GM19395 (cell line): ENCODE results near the gene ABHD14A.
"Not testable (repeated sequence)": the region's sequence is repeated elsewhere in the genome, so short reads cannot be mapped to it uniquely, and the experiment has no call there.

Experiments used
- ATAC-seq: cut with Tn5 transposase; IDR thresholded peaks from one replicate; pipeline ENCODE4 v1.9.1; 2021; ENCODE audit warnings: mild to moderate bottlenecking, moderate library complexity; ENCODE audit not compliant: unreplicated experiment

Gene ABHD14A

DNA sequence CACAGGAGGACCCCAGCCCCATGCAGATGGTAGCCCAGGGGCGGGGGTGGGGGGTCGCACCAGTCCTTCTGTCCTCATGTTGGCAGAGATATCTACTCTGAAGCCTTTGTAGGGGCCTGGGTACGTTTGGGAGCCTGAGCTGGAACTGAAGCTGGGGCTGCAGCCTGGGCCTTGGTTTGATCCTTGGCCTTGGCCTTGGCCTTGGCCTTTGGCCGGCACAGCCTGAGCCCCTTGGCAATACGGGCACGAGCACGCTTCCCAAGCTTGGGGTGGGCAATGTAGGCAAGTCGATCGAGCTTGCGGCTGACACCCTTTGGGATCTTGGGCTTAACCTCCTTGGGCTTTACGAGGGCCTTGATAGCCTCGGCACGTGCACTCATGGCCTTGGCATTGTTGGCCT lies 18.8 kb downstream of the ABHD14A start:
- ATAC-seq, result not testable (repeated sequence)

DNA sequence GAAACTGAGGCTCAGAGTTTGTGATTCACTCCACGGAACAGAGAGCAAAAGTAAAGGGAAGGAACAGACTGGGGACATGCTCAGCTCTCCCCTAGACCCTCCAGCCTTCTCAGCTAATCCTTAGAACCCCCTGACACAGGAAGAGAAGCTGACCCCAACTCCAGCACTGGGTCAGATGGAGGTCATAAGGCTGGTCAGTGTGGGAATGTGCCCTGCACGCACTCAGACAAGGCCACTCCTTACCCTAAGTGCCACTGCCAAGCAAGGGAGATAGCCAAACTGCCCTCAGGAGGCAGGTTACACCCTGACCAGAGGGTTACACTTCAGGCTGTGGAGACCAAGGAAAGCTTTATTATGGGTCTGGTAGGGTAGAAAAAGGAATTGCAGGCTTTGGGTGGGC lies 19.7 kb downstream of the ABHD14A start:
- no peak for ATAC-seq

DNA sequence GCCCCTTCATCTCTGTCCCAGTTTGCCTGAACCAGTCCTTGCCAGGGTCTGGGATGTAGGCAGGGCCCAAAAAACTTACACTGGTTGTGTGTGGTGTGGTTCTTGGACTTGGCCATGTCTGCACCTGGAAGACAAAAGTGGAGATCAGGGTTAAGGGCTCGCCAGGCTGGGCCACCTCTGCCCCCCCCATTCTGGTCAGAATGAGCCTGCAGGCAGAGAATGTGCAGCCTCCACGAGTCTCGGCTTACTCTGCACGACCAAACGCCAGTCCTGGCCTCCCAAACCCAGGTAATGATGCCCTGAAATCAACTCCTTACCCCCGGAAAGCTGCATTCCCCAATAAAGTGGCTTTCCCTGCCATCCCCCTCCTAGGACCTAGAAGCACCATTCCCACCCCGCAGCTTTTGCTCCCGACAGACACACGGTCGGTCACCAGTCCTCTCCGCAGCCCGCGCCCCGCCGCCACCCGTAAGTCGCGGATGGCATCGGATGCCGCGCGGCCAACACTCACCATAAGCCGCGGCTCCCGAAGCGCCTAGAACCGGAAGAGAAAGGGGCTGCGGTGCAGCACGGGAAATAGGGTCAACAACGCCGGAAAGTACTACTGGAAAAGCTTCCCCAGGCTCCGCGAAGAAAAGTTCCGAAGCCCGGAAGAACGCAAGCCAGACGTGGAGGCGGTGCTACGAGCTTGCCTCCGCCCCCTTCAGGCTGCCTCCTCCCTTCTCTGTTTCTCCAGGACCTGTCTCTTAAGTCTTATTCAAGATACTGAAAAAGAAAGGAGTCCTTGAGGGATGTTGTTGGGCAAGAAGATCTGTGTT lies 20.7 kb downstream of the ABHD14A start, which contains the start of gene RPL29:
TSS of gene RPL29 (minus strand) at position 550 of the 818 bp plus-strand sequence. CDS start at position 116, 434 bp downstream.
- peak; percentile 85 for ATAC-seq

DNA sequence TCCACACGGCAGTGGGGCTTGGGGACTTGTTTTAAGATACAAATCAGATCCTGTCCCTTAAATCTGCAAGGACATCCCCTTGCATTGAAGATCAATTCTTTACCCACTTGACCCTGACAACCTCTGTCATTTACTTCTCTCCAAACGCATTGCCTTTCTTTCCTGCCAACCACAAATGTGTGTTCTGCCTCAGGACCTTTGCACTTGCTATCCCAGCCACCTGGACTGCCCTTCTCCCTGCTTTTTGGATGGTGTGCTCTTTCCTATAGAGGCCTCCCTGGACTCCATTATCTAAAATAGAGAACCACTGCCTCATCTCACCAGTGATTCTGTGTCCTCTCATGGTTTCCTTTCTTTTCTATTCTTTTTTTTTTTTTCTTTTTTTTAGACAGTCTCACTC lies 22.3 kb downstream of the ABHD14A start:
- ATAC-seq, result no peak

DNA sequence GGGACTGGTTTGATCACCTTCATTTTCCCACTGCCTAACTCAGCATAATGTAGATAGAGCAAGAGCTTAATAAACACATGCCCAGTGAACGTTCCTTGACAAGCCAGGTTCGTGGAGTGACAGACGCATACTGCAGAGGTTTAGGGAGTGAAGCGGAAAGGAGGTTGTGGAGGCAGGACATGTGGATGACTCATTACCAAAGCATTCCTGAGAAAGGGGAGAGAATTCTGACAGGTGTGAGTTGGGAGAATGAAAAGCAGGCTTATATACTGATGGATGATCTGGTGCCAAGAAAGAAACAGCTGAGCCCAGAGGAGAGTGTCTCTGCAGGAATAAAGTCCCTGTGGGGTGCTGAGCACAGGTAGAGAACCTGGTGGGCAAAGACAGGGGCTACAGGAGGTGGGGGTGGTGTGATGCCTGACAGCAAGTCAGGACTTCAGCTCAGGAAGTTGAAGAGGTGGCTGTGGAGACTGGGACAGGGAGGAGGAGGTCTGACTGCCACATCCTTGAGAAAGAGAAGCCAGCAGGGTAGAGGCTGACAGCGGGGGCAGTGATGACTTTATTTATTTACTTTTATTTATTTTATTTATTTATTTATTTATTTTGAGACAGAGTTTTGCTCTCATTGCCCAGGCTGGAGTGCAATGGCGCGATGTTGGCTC lies 23.2 kb downstream of the ABHD14A start:
- no peak for ATAC-seq

DNA sequence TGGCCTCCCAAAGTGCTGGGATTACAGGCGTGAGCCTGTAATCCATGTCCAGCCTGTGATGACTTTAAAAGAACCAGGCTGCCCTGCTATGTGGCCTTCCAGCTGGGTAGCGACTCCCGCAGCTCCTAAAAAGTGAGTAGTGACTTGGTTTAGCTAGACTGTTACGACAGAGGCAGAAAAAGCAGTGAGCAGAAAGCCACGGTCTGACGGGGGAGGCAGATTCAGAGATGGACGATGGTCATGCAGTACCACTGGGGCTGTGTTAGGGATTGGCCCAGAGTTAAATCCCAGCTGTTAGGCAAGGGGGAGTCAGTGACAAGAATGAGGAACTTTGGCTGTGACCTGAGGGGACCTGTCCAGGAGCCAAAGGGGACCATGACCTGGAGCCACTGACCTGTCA lies 23.9 kb downstream of the ABHD14A start:
- no peak for ATAC-seq

DNA sequence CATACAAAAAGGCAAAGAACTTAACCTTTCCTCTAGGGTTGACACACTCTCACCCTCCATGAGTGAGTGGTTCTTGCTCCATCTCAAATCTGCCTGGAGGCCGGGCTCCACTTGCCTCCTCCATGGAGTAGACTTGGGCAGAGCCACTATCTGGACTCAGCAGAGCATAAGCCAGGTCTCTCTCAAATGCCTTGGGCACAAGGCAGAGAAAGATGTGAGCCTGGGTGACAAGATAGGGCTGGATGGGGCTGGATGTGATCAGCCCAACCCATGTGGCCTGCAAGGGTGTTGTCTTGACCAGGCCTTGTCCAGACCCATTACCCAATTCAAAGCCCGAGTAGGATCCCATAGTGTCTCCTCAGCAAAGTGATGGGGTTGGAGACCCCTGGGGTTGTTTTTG lies 25.0 kb downstream of the ABHD14A start:
- no peak for ATAC-seq

DNA sequence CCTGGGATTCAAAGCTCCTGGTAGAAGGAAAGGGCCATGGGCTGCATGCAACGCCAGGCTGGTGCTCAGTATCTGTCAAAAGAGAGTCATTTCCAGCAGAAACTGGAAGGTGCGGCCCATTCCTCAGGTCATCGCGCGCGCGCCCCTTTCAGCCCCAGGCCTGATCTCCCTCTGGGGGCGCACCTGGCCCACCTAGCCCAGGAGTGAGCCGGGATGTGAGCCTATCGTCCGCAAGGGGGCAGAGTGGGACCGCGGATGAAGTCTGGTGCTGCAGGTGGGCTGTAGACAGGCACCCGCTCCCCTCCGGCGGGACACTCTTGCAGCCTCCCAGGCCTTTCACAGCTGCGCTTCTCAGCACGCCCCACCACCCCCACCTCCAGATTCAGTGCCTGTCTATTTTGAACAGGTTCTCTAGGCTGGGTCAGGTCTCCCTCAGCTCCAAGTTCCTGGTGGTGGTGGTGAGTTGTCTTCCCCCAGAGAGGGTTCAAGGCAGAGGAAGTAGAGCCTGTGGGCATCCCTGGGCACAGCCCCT lies 26.6 kb downstream of the ABHD14A start:
- peak; percentile 79 for ATAC-seq

DNA sequence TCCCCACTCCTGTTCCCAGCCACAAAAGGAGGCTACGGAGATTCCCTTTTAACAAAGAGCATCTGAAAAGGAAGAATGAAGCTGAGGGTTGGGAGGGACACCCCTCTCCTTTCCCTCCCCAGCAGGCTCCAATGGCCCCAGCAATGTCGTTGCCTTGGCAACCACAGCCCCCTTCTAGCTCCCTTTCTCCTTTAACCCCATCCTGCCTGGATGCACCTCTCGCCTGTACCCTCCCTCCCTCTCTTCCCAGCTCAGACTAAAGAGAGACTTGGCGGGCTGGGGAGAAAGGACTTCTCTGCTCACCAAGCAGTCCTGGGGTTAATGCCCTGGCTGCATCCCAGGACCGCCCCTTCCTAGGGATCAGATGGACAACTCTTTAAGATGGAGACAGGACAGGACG lies 27.9 kb downstream of the ABHD14A start:
- no peak for ATAC-seq

DNA sequence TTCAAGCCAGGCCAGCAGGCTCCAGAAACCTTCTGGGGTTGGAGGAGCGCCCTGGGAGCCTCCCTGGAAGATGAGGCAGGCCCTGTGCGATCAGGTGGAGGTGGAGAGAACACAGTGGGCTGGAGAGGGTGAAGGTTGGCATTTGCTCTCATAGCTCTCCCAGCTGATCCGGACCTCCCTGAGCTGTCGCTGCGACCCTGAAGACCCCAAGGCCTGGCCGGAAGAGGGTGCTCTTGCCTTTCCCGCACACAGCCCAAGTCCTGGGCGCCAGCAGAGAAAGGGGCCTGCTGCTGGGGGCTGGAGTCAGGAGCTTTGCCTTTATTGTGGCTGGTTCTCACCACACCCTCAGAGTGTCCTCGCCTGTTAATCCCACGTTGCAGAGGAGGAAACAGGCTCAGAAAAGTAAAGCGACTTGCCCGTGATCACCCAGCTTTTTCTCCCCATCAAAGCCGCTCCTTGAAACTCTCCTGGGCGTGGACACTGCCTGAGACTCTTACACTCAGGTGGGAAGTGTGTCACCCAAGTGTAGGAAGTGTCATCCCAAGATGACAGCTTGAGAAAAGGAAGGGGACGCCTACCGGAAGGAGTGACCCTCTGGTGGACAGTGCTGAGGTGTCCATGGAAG lies 29.4 kb downstream of the ABHD14A start:
- no peak for ATAC-seq

DNA sequence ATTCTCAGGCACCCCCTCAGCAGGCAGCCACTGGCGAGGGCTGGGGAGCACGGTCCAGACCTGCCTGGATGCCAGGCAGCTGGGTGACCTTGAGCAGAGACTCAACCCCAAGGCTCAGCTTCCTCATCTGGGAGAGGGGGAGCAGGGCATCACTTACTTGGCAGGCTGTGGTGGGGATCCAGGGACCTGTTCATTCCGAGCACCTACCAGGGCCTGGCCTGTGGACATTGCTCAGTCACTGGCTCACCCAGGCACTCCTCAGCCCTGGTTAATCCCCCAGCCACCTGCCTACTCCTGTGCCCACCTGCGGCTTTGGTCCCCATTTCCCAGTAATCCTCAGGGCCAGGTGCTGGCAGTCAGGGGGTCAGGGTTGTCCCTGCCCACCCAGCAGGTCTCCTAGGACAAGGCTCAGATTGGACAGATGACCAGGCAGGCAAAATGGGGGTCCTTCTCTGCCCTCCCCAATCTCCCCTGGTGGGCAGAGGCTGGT lies 30.1 kb downstream of the ABHD14A start:
- no peak for ATAC-seq

DNA sequence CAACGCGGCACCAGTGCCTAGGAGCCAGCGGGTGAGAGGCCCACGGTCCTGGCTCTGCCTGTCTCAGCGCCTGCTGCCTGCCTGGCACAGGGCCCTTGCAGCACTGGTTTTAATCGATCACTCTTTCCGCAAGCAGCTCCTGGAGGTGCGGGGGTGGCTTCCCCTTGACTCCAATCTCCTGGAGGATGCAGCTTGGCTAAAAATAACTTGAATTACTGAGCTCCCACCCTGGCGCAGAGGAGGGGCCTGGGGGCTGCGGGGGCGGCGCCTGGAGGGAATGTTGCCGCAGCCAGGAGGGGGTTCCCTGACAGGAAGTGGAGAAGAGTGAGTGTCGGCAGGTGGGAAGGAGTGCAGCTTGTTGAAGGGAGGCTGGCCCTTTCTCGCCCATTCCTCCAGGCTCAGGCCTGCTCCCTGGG lies 30.7 kb downstream of the ABHD14A start:
- ATAC-seq, result no peak

DNA sequence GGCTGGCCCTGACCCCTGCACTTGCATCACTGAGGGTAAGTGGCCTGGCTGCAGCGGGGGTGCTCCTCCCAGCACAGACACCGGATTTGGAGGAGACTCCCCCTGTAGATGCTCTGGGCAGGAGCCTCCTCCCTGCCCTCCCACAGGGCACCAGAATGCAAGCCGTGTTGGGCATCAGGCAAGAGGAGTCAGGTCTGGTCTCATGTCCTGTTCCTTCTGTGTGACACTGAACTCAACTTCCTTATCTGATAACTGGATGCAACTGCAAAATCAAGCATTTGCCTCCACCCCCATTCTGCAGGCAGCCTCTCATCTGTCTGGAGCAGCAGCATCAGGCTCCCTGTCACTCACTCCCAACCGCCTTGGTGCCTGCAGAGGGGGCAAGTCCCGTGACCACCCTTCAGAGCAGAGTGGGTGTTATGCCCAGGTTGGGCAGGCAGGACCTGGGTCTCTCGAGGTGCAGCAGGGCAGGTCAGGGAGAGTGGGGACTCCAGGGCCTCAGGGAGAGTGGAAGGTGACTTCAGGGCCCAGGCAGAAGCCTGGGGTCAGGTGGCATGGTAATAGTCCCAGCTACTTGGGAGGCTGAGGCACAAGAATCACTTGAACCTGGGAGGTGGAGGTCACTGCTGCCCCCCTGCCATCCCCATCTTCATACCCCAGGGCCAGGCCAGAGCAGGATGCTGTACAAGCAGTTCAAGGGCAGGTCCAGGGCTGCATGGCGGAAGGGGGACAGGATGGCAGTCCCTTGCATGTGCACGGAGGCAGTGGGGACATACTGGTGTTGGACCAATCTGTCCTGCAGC lies 31.4 kb downstream of the ABHD14A start:
- no peak for ATAC-seq

DNA sequence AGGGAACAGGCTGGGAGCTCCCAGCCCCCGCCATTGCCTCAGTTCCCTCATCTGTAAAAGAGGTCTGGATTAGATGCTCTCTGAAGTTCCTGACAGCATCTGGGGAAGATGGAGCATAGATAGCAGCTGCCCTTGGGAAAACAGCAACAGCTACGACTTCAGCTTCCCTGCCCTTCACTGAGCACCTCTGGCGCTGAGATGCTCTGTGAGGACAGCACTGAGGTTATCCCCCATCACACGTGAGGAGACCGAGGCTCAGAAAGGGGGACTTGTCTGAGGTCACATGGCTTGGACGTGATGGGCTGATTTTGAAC lies 31.9 kb downstream of the ABHD14A start:
- ATAC-seq, result no peak

DNA sequence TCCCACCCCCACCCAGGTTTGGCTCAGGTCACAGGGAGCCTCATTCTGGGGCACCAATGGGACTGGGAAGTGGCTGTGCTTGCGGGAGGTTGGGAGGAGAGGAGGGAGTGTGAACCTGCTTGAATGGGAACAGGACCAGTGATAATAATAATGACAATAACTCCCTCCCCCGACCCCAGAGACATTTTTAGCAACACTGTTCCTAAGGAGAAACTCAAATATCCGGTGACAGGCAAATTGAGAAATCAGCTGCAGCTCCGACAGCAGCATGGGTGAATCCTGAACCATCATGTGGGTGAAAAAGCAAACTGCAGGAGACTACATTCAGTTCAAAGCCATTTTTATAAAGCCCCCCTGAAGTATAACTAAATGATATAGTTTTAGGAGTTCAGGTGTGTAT lies 32.4 kb downstream of the ABHD14A start:
- ATAC-seq, result no peak

DNA sequence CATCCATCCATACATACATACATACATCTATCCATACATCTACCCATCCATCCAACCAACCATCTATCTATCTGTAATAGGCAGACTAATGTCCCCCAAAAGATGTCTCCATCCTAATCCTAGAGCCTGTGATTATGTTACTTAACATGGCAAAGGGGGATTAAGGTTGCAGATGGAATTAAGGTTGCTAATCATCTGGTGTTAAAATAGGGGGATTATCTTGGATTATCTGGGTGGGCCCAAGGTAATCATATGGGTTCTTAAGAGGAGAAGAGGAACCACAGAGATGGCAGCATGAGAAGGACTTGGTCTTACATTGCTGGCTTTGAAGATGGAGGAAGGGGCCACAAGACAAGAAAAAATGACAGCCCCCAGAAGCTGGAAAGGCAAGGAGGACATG lies 35.6 kb downstream of the ABHD14A start:
- no peak for ATAC-seq

DNA sequence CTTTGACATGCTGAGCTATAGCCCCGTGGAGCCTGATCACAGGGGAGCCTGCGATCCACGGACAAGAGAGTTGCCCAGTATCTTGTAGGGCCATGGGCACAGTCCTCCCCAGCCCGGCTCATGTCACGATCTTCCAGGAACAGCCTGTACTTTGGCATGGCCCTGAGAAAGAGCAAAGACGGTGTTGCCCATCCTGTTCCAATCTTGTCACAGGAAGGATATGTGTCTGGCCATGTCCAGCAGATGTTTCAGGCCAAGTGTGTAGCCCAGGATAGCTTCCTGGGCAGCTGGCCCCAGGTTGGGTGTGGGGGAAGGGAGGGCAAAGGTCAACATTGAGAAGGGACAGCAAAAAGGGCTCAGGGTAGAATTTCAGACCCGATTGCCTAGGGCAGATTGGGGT lies 37.8 kb downstream of the ABHD14A start:
- ATAC-seq, result no peak

DNA sequence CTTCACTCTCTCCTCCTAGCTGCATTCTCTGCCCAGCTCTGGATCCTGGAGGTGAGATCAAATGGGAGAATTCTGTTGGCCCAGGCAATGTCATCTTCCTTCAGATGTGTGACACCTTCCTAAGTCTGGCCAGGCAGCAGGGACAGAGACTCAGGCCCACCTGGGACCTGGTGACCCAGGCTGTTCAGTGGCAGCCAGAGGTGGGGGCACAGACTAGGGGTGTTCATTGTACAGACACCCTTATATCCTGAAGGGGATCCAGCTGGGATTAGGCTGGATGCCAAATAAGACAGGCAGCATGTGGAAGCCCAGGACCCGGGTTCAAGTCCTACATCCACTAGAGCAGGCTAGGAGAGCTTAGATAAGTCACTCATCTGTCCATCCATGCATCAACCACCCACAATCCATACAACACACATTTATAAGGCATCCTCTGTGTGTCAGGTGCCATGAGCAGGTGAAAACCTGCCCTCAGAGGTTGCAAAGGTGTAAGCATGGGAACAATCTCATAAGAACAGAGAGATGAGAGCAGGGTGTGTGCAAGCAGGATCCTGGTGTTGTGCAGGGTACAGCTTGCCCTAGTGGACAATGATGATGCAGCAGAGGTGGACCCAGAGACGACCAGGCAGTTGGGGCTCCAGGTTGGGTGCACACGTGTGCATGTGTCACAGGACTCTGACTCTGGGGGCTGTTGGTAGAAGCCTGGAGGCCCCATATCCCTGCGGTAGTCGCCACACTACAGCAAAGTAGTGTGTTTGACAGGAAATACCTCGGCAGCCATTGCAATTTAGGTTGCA lies 39.1 kb downstream of the ABHD14A start:
- no peak for ATAC-seq

DNA sequence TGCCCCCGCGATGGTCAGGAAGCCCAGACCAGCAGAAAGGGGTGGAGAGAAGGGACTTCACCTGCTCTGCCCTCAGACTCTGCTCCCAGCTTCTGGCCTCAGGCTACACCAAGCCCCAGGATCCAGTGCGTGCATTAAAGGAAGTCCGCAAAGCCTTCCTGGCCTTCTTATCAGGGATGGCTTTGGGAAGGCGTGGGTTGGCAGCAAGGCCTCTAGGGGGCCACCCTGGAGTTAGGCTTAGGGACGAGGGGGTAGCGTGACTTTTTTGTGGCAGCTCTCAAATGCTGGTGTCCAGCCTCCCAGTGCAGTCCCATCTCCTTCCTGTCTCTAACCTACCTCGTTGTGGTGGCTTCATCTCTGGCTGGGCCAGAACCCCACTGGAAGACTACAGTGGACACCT lies 39.7 kb downstream of the ABHD14A start:
- ATAC-seq, result no peak
